ENCODE results near the gene C1orf87.

The C1orf87 gene

GRCh38 chr1:60068393-60069045, 5.1 kb downstream of the C1orf87 start:
- DNase-seq (ENCODE audit: low read depth): peak; percentile 86
- no peak overlapping the region for H3K4me3 ChIP-seq (ENCODE audit: control insufficient read depth, low read depth, low read length)

GRCh38 chr1:60066001-60066400, 7.6 kb downstream of the C1orf87 start:
- TF ChIP-seq, protein P1, sequence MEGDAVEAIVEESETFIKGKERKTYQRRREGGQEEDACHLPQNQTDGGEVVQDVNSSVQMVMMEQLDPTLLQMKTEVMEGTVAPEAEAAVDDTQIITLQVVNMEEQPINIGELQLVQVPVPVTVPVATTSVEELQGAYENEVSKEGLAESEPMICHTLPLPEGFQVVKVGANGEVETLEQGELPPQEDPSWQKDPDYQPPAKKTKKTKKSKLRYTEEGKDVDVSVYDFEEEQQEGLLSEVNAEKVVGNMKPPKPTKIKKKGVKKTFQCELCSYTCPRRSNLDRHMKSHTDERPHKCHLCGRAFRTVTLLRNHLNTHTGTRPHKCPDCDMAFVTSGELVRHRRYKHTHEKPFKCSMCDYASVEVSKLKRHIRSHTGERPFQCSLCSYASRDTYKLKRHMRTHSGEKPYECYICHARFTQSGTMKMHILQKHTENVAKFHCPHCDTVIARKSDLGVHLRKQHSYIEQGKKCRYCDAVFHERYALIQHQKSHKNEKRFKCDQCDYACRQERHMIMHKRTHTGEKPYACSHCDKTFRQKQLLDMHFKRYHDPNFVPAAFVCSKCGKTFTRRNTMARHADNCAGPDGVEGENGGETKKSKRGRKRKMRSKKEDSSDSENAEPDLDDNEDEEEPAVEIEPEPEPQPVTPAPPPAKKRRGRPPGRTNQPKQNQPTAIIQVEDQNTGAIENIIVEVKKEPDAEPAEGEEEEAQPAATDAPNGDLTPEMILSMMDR (conservative IDR thresholded peaks at IDR 0.05; ENCODE audit: control insufficient read depth, insufficient read depth, low read depth, low read length): no peak
- peak; percentile 89 for DNase-seq (ENCODE audit: low read depth)
- H3K4me3 ChIP-seq (ENCODE audit: control insufficient read depth, low read depth, low read length): no peak overlapping the region

More at GRCh38 chr1:60068393-60069045, 5.1 kb downstream of the C1orf87 start:
- TF ChIP-seq, protein P1 (conservative IDR thresholded peaks at IDR 0.05; ENCODE audit: control insufficient read depth, insufficient read depth, low read depth, low read length): no peak

DNA sequence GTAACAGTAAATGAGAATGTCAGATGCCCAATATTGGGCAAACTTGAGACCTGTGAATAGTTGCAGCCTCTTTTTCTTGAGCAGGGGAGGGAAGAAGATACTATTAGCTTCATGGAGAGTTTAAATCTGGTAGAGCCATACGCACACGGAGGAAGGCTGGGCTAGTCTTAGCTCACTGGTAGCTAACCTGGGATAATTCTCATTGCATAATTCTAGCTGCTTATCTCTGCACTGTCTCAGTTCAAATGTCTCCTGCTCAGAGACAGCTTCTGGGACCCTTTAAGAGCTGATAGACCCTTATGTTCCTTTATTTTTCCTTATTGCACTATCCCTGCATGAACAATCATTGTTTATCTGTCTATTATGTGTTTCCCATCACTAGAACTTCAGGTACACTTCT, 8.4 kb downstream of the C1orf87 start:
- DNase-seq (ENCODE audit: low read depth): no peak
- H3K4me3 ChIP-seq (ENCODE audit: control insufficient read depth, low read depth, low read length): no peak overlapping the region
- TF ChIP-seq, protein P1 (conservative IDR thresholded peaks at IDR 0.05; ENCODE audit: control insufficient read depth, insufficient read depth, low read depth, low read length): no peak

DNA sequence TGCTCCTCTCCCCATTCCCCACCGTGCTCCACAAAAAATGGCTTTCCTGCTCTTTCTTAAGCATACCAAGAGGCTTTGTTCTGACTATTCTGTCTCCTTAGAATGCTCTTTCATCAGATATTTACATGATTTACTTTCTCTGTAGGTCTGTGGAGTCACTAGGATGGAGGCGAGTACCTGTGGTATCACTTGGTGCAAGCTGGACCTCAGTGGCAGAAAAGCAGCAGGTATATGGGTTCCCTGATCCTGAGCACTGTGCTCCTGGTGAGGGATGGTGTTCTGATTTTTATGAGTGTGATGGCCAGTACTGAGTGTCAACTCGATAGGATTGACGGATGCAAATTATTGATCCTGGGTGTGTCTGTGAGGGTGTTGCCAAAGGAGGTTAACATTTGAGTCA, 10.0 kb downstream of the C1orf87 start:
- DNase-seq (ENCODE audit: low read depth): no peak
- no peak overlapping the region for H3K4me3 ChIP-seq (ENCODE audit: control insufficient read depth, low read depth, low read length)
- TF ChIP-seq, protein P1 (conservative IDR thresholded peaks at IDR 0.05; ENCODE audit: control insufficient read depth, insufficient read depth, low read depth, low read length): no peak

- TF ChIP-seq, protein P1 (conservative IDR thresholded peaks at IDR 0.05; ENCODE audit: control insufficient read depth, insufficient read depth, low read depth, low read length): no peak
Observed at GRCh38 chr1:60059468-60059867, 14.1 kb downstream of the C1orf87 start.

DNA sequence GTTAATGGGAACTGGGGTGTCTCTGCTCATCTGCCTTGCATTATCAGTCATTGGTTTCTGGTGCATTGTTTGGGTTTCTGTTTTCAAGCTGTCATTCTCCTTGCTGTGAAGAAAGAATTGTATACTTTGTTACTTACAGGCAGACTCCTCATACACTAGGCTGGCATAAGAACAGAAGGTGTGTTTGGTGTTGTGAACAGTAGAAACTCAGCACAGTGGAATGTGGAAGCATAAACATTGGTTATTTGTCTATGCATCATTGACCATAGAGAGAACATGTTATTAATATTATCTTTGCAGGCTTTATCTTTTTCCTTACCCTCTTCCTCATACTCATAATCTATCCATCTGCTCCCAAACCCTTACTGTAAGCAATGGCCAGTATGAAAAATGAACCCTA, 18.2 kb downstream of the C1orf87 start:
- TF ChIP-seq, protein P1 (conservative IDR thresholded peaks at IDR 0.05; ENCODE audit: control insufficient read depth, insufficient read depth, low read depth, low read length): no peak
- peak; percentile 58 for DNase-seq (ENCODE audit: low read depth)
- no peak overlapping the region for H3K4me3 ChIP-seq (ENCODE audit: control insufficient read depth, low read depth, low read length)

More at GRCh38 chr1:60059468-60059867, 14.1 kb downstream of the C1orf87 start:
- DNase-seq (ENCODE audit: low read depth): no peak
- no peak overlapping the region for H3K4me3 ChIP-seq (ENCODE audit: control insufficient read depth, low read depth, low read length)

Data from fibroblast of mammary gland (primary cell).